Suprapubic skin (tissue), 3 donors: ENCODE results near the gene PTPRCAP.
A peak's percentile ranks its signal among the peaks of the same experiment; 100 is the strongest.

Experiments used
- POLR2AphosphoS5 ChIP-seq, 3 donors: sonication (generic); formaldehyde crosslinking; IDR thresholded peaks; one replicate each; pipeline ENCODE4 v1.6.1; 2017; ENCODE audit warnings: antibody characterized with exemption in 3 of 3
- TF ChIP-seq, protein P1 (sequence below), 2 donors: fragments of 200-600 bp in 1 of 2; fragments of 450-650 bp in 1 of 2; sonication (generic) in 1 of 2; IDR thresholded peaks; one replicate each; pipeline ENCODE4 v1.5.1; 2016 to 2019; ENCODE audit warnings: antibody characterized with exemption in 2 of 2, mild to moderate bottlenecking in 1 of 2, moderate library complexity in 1 of 2

DNA sequence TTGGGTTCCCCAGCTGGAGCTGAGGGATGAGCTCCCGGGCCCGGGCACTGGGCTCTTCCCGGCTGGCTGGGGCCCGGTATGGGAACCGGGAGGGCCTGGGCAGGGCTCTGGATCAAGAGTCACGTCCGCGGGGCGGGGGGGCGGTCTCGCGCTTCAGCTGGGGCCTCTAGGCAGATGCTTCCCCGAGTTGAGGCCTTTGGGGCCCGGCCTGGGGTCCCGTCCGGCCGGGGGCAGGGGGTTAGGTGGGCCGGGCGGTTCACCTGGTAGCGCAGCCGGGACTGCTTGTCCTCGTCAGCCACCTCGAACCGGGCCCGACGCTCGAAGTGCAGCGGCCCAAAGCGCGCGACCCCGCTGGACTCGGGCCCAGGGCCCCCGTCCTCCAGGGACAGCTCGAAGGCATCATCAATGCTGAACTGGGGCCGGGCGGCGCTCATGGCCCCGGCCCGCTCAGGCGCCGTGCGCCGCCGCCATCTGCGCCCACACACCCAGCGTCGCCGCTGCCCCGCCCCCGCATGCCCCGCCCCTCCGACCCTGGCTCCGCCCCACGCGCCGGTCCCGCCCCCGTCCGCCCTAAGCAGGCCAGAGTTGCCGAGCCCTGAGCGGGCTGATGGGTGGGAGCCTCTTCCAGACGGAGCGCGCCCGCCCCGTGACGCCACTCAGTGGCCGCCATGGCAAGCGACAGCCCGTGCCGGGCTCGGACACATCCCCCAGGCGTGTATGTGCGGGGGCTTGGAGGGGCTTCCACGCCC is 31.5 kb upstream of the PTPRCAP start, which contains the start of gene TMEM134:
- TF ChIP-seq, protein P1, sequence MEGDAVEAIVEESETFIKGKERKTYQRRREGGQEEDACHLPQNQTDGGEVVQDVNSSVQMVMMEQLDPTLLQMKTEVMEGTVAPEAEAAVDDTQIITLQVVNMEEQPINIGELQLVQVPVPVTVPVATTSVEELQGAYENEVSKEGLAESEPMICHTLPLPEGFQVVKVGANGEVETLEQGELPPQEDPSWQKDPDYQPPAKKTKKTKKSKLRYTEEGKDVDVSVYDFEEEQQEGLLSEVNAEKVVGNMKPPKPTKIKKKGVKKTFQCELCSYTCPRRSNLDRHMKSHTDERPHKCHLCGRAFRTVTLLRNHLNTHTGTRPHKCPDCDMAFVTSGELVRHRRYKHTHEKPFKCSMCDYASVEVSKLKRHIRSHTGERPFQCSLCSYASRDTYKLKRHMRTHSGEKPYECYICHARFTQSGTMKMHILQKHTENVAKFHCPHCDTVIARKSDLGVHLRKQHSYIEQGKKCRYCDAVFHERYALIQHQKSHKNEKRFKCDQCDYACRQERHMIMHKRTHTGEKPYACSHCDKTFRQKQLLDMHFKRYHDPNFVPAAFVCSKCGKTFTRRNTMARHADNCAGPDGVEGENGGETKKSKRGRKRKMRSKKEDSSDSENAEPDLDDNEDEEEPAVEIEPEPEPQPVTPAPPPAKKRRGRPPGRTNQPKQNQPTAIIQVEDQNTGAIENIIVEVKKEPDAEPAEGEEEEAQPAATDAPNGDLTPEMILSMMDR (IDR thresholded peaks at IDR 0.05), result peak in 1 of 2 donors; percentile 45
- TF ChIP-seq POLR2AphosphoS5 (IDR thresholded peaks at IDR 0.05), result peak in 2 of 3 donors; percentile 64 to 83
